ENCODE measurements around the gene BIRC6. TPM values are rescaled to one million over a fixed set of nuclear protein-coding genes. Genes with fewer than 3 reads are reported as not detected.
A peak's percentile ranks its signal among the peaks of the same experiment; 100 is the strongest.
"Not testable (repeated sequence)": the region's sequence is repeated elsewhere in the genome, so short reads cannot be mapped to it uniquely, and the experiment has no call there.

Gene BIRC6
- polyA plus RNA-seq (2013, experiment 1 of 4), result 27.1 TPM
- polyA plus RNA-seq (2013, experiment 2 of 4), result 29.9 TPM
- 22.1 TPM for polyA plus RNA-seq (2013, experiment 3 of 4)
- 25.8 TPM for polyA plus RNA-seq (2013, experiment 4 of 4)

- Histone ChIP-seq H3K27me3 (ENCODE audit: control insufficient read depth, insufficient read depth, low read length, poor library complexity, severe bottlenecking) (no peaks in the 10 kb centered on the region), H3K27ac (ENCODE audit: insufficient read depth, low read depth, low read length, poor library complexity, severe bottlenecking) (peak within 1 kb of the TSS; percentile 91), H3K9me3 (ENCODE audit: control insufficient read depth, low read length) (no peaks in the 10 kb centered on the region), H3K36me3 (ENCODE audit: control insufficient read depth, insufficient read depth, low read length) (no peaks in the 10 kb centered on the region), H3K4me1 (ENCODE audit: control insufficient read depth, insufficient read depth, low read length) (peaks cover 6% of the 10 kb centered on the region), H3K4me3 (ENCODE audit: insufficient read depth, low read depth, low read length) (peak within 1 kb of the TSS; percentile 100)
- WGBS, 2 experiments, result 0% methylated on average over 76 of the region's 76 CpGs
These were observed at the start of gene BIRC6 for GRCh38 chr2:32356681-32357317. BIRC6 (plus strand) TSS chr2:32357023; CDS start chr2:32357162, 139 bp downstream.

GRCh38 chr2:32310577-32310976 lies 46.2 kb upstream of the BIRC6 start:
- H3K36me3 ChIP-seq (ENCODE audit: control insufficient read depth, insufficient read depth, low read length), result no peaks in the 10 kb centered on the region
- 92 to 95% methylated on average over 7 of the region's 7 CpGs for whole genome bisulfite sequencing, 2 experiments
- H3K27ac ChIP-seq (ENCODE audit: insufficient read depth, low read depth, low read length, poor library complexity, severe bottlenecking), result no peak overlapping the region

GRCh38 chr2:32314886-32315285 lies 41.9 kb upstream of the BIRC6 start:
- 79 to 86% methylated on average over 1 of the region's 1 CpG for WGBS, 2 experiments
- Histone ChIP-seq H3K27me3 (ENCODE audit: control insufficient read depth, insufficient read depth, low read length, poor library complexity, severe bottlenecking) (no peaks in the 10 kb centered on the region), H3K36me3 (ENCODE audit: control insufficient read depth, insufficient read depth, low read length) (no peaks in the 10 kb centered on the region), H3K27ac (ENCODE audit: insufficient read depth, low read depth, low read length, poor library complexity, severe bottlenecking) (no peak overlapping the region), H3K4me1 (ENCODE audit: control insufficient read depth, insufficient read depth, low read length) (no peaks in the 10 kb centered on the region), H3K9me3 (ENCODE audit: control insufficient read depth, low read length) (no peaks in the 10 kb centered on the region), H3K4me3 (ENCODE audit: insufficient read depth, low read depth, low read length) (no peak overlapping the region)

More at GRCh38 chr2:32310577-32310976, 46.2 kb upstream of the BIRC6 start:
- no peaks in the 10 kb centered on the region for H3K9me3 ChIP-seq (ENCODE audit: control insufficient read depth, low read length)
- H3K4me3 ChIP-seq (ENCODE audit: insufficient read depth, low read depth, low read length), result no peak overlapping the region
- H3K4me1 ChIP-seq (ENCODE audit: control insufficient read depth, insufficient read depth, low read length), result no peaks in the 10 kb centered on the region
- H3K27me3 ChIP-seq (ENCODE audit: control insufficient read depth, insufficient read depth, low read length, poor library complexity, severe bottlenecking), result no peaks in the 10 kb centered on the region

GRCh38 chr2:32328679-32329078 lies 28.1 kb upstream of the BIRC6 start:
- not testable (repeated sequence) for H3K27me3 ChIP-seq (ENCODE audit: control insufficient read depth, insufficient read depth, low read length, poor library complexity, severe bottlenecking); H3K27ac ChIP-seq (ENCODE audit: insufficient read depth, low read depth, low read length, poor library complexity, severe bottlenecking); H3K4me1 ChIP-seq (ENCODE audit: control insufficient read depth, insufficient read depth, low read length); H3K9me3 ChIP-seq (ENCODE audit: control insufficient read depth, low read length); H3K4me3 ChIP-seq (ENCODE audit: insufficient read depth, low read depth, low read length); H3K36me3 ChIP-seq (ENCODE audit: control insufficient read depth, insufficient read depth, low read length)
- 80% methylated on average over 1 of the region's 1 CpG; no CpG with 5 or more reads in 1 of the 2 experiments for WGBS, 2 experiments

GRCh38 chr2:32329180-32329980 lies 27.4 kb upstream of the BIRC6 start:
- not testable (repeated sequence) for H3K4me3 ChIP-seq (ENCODE audit: insufficient read depth, low read depth, low read length); H3K36me3 ChIP-seq (ENCODE audit: control insufficient read depth, insufficient read depth, low read length); H3K27me3 ChIP-seq (ENCODE audit: control insufficient read depth, insufficient read depth, low read length, poor library complexity, severe bottlenecking); H3K4me1 ChIP-seq (ENCODE audit: control insufficient read depth, insufficient read depth, low read length); H3K9me3 ChIP-seq (ENCODE audit: control insufficient read depth, low read length); H3K27ac ChIP-seq (ENCODE audit: insufficient read depth, low read depth, low read length, poor library complexity, severe bottlenecking)
- 92 to 93% methylated on average over 13 to 14 of the region's 14 CpGs for WGBS, 2 experiments

GRCh38 chr2:32330136-32330535 lies 26.7 kb upstream of the BIRC6 start:
- Histone ChIP-seq H3K27ac (ENCODE audit: insufficient read depth, low read depth, low read length, poor library complexity, severe bottlenecking) (no peak overlapping the region), H3K4me1 (ENCODE audit: control insufficient read depth, insufficient read depth, low read length) (no peaks in the 10 kb centered on the region), H3K4me3 (ENCODE audit: insufficient read depth, low read depth, low read length) (no peak overlapping the region), H3K36me3 (ENCODE audit: control insufficient read depth, insufficient read depth, low read length) (no peaks in the 10 kb centered on the region), H3K9me3 (ENCODE audit: control insufficient read depth, low read length) (no peaks in the 10 kb centered on the region), H3K27me3 (ENCODE audit: control insufficient read depth, insufficient read depth, low read length, poor library complexity, severe bottlenecking) (no peaks in the 10 kb centered on the region)
- WGBS, 2 experiments, result 93 to 95% methylated on average over 2 of the region's 2 CpGs

- no peak overlapping the region for H3K27ac ChIP-seq (ENCODE audit: insufficient read depth, low read depth, low read length, poor library complexity, severe bottlenecking)
- H3K4me3 ChIP-seq (ENCODE audit: insufficient read depth, low read depth, low read length), result no peak overlapping the region
- H3K36me3 ChIP-seq (ENCODE audit: control insufficient read depth, insufficient read depth, low read length), result no peaks in the 10 kb centered on the region
- no peaks in the 10 kb centered on the region for H3K9me3 ChIP-seq (ENCODE audit: control insufficient read depth, low read length)
- H3K27me3 ChIP-seq (ENCODE audit: control insufficient read depth, insufficient read depth, low read length, poor library complexity, severe bottlenecking), result no peaks in the 10 kb centered on the region
- WGBS, 2 experiments, result 91 to 100% methylated on average over 2 of the region's 2 CpGs
- no peaks in the 10 kb centered on the region for H3K4me1 ChIP-seq (ENCODE audit: control insufficient read depth, insufficient read depth, low read length)
These were observed 14.0 kb upstream of the BIRC6 start for GRCh38 chr2:32342801-32343200.

- H3K4me3 ChIP-seq (ENCODE audit: insufficient read depth, low read depth, low read length); H3K4me1 ChIP-seq (ENCODE audit: control insufficient read depth, insufficient read depth, low read length); H3K36me3 ChIP-seq (ENCODE audit: control insufficient read depth, insufficient read depth, low read length); H3K27ac ChIP-seq (ENCODE audit: insufficient read depth, low read depth, low read length, poor library complexity, severe bottlenecking); H3K9me3 ChIP-seq (ENCODE audit: control insufficient read depth, low read length); H3K27me3 ChIP-seq (ENCODE audit: control insufficient read depth, insufficient read depth, low read length, poor library complexity, severe bottlenecking): not testable (repeated sequence)
- 89 to 93% methylated on average over 3 of the region's 3 CpGs for WGBS, 2 experiments
These were observed 6.0 kb upstream of the BIRC6 start for GRCh38 chr2:32350797-32351196.

- WGBS, 2 experiments, result 1 to 13% methylated on average over 8 to 9 of the region's 10 CpGs
- Histone ChIP-seq H3K27ac (ENCODE audit: insufficient read depth, low read depth, low read length, poor library complexity, severe bottlenecking) (peak overlapping the region; percentile 91), H3K27me3 (ENCODE audit: control insufficient read depth, insufficient read depth, low read length, poor library complexity, severe bottlenecking) (no peaks in the 10 kb centered on the region), H3K36me3 (ENCODE audit: control insufficient read depth, insufficient read depth, low read length) (no peaks in the 10 kb centered on the region), H3K4me3 (ENCODE audit: insufficient read depth, low read depth, low read length) (peak overlapping the region; percentile 100), H3K9me3 (ENCODE audit: control insufficient read depth, low read length) (no peaks in the 10 kb centered on the region), H3K4me1 (ENCODE audit: control insufficient read depth, insufficient read depth, low read length) (peaks cover 6% of the 10 kb centered on the region)
These were observed 695 bp upstream of the BIRC6 start for GRCh38 chr2:32355976-32356680.

Data from ectodermal cell (in vitro differentiated cells).